PFSK-1 (cell line): ENCODE data around the gene DNAAF1.

Experiments used
- POLR2AphosphoS5 ChIP-seq: IDR thresholded peaks from 2 replicates; pipeline ENCODE4 v1.6.1; 2012; ENCODE audit warnings: low read depth, mild to moderate bottlenecking, control low read depth, low read length, moderate library complexity
- REST ChIP-seq, 2 experiments: IDR thresholded peaks; 2 replicates each; pipeline versions ENCODE4 v1.6.1 to v1.8.0; 2011 to 2012; ENCODE audit warnings: low read depth in 2 of 2, low read length in 2 of 2, control low read depth in 1 of 2, inconsistent platforms in 1 of 2, mild to moderate bottlenecking in 1 of 2, moderate library complexity in 1 of 2; ENCODE audit not compliant: insufficient read depth in 1 of 2
- SIN3A ChIP-seq: IDR thresholded peaks from 2 replicates; pipeline ENCODE4 v1.6.1; 2012; ENCODE audit warnings: mild to moderate bottlenecking, low read length, moderate library complexity, borderline replicate concordance; ENCODE audit not compliant: insufficient read depth
- TAF1 ChIP-seq: IDR thresholded peaks from 2 replicates; pipeline ENCODE4 v1.6.1; 2012; ENCODE audit warnings: low read length, control low read depth, borderline replicate concordance; ENCODE audit not compliant: insufficient read depth

GRCh38 chr16:84153660-84154214 is 8.6 kb downstream of the DNAAF1 start:
- TF ChIP-seq REST (IDR thresholded peaks at IDR 0.05; ENCODE audit: insufficient read depth in 1 of 2, low read depth in 2 of 2, low read length in 2 of 2) (no peak), SIN3A (no peak), TAF1 (no peak), POLR2AphosphoS5 (no peak)
